ENCODE measurements around the gene EMD. TPM values are rescaled to one million over a fixed set of nuclear protein-coding genes. Genes with fewer than 3 reads are reported as not detected.

EMD gene
- total RNA-seq, 2 donors from 2014 or later = 41.5 to 47.0 TPM

DNA sequence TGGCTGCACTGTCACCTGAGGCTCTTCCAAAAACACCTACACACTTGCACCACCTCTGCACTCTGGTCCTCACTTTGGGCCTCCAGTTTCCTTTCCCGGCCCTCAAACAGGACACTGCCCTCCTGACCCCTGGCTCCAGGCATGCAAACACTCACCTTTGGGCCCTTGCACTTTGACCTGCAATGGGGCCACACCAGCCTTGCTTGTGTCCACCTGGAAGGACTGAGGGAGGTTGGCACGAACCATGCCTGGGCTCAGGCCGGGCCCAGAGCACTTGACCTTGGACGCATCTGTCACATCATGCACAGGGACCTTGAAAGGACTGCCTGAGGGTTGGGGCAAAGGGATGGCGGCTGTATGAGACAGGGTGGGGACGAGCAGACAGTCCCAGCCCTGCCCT is 20.3 kb upstream of the EMD start:
- no peak for TF ChIP-seq CTCF (IDR thresholded peaks at IDR 0.05)
- Histone ChIP-seq H3K4me3 (no peak overlapping the region), H3K36me3 (peaks cover 89% of the 10 kb centered on the region), H3K4me1 (peaks cover 0 to 18% of the 10 kb centered on the region in 2 donors), H3K27ac (peak overlapping the region; percentile 12 to 53), H3K9me3 (no peaks in the 10 kb centered on the region), H3K27me3 (no peaks in the 10 kb centered on the region)
- DNase-seq (ENCODE audit: low spot score) = no peak

DNA sequence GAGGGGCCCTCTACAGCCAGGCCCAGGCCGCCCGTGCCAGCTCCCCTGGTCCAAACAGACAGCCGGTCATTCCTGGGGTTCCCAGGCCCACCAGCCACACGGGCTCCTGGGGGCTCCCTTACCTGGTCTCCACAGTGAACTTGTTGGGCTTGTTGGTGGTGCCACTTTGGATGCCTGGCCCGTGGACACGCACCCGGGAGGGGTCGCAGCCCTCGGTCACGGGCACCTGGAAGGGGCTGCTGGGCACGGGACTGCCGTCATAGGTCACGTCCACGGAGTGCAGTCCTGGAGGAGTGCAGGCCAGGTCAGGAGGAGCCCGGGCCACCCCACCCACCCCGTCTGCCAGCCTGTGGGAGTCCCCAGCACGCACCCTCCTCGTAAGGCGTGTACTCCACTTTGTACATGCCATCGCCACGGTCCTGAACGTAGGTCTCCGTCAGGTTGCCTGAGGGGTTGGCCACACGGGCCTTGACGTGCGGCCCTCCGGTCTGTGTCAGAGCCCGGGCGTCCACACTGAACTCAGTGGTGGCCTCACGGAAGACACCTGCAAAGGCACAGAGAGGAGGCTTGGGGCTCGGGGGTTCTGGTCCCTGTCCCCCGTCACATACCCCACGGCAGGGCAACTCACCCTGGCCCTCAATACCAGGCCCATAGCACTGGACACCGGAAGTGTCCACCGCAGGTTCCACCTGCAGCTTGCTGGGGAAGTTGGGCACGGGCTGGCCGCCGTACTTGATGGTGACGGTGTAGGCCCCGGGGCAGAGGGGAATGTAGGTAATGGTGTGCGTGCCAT is 19.5 kb upstream of the EMD start:
- Histone ChIP-seq H3K4me3 (no peak overlapping the region), H3K36me3 (peaks cover 89% of the 10 kb centered on the region), H3K27me3 (no peaks in the 10 kb centered on the region), H3K9me3 (no peaks in the 10 kb centered on the region), H3K27ac (peak overlapping the region; percentile 12 to 53), H3K4me1 (peaks cover 0 to 18% of the 10 kb centered on the region in 2 donors)
- no peak for DNase-seq (ENCODE audit: low spot score)
- TF ChIP-seq CTCF (IDR thresholded peaks at IDR 0.05) = no peak

DNA sequence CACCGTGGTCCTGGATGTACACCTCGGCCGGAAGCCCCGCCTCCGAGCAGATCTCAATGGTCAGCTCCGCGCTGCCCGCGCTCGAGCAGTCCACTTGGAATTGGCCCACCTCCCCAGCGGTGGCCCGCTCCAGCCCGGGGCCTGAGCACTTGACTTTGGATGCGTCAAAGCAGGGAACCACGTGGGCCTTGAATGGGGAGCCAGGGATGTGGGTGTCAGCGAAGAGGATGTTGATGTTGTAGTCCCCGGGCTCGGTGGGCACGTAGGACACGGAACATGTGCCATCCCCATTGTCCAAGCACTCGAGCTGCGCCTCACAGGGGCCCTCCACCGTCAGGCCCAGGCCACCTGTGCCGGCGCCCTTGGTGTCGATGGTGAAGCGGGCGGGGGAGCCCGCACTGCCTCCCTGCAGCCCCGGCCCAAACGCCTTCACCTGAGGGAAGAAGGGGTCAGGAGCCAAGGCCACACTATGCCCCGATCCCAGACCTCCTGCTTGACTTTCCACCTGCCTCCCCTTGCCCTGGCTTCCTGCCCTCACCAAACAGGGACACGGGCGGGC is 18.9 kb upstream of the EMD start:
- no peaks in the 10 kb centered on the region for H3K27me3 ChIP-seq
- no peak for DNase-seq (ENCODE audit: low spot score)
- no peak overlapping the region for H3K4me3 ChIP-seq
- no peaks in the 10 kb centered on the region for H3K9me3 ChIP-seq
- peaks cover 89% of the 10 kb centered on the region for H3K36me3 ChIP-seq
- H3K27ac ChIP-seq = peak overlapping the region; percentile 12 to 53
- peaks cover 0 to 18% of the 10 kb centered on the region in 2 donors for H3K4me1 ChIP-seq
- TF ChIP-seq CTCF (IDR thresholded peaks at IDR 0.05) = no peak

DNA sequence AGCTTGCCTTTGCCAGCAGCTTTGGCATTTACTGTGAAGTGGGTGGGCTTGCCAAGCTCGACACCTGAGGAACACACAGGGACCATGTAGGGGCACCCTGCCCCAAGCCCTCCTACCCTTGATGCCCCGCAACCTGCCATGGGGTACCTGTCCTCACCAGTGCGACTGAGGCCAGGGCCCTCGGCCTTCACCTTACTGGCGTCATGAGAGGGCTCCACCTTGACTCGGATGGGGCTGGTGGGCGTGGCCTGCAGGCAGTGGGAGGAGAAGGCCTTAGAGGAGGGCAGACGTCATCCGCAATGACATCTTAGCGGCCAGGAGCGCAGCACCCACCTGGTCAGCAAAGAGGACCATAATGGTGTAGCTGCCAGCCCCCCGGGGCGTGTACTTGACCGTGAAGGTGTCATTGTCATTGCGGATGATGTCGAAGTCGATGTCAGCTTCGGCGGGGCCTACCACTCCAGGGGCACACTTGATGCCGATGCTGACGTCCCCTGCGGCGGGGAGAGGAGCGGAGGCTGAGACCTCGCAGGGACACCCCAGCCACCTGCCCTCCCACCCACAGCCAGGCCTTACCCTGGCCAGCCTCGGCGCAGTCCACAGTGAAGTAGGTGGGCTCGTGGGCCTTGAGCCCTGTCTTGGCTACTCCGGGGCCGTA is 16.9 kb upstream of the EMD start:
- Histone ChIP-seq H3K36me3 (peaks cover 96% of the 10 kb centered on the region), H3K27me3 (no peaks in the 10 kb centered on the region), H3K4me3 (no peak overlapping the region), H3K27ac (peak overlapping the region in 1 of 2 donors; percentile 53), H3K4me1 (peaks cover 0 to 30% of the 10 kb centered on the region in 2 donors), H3K9me3 (no peaks in the 10 kb centered on the region)
- no peak for DNase-seq (ENCODE audit: low spot score)
- TF ChIP-seq CTCF (IDR thresholded peaks at IDR 0.05) = no peak

DNA sequence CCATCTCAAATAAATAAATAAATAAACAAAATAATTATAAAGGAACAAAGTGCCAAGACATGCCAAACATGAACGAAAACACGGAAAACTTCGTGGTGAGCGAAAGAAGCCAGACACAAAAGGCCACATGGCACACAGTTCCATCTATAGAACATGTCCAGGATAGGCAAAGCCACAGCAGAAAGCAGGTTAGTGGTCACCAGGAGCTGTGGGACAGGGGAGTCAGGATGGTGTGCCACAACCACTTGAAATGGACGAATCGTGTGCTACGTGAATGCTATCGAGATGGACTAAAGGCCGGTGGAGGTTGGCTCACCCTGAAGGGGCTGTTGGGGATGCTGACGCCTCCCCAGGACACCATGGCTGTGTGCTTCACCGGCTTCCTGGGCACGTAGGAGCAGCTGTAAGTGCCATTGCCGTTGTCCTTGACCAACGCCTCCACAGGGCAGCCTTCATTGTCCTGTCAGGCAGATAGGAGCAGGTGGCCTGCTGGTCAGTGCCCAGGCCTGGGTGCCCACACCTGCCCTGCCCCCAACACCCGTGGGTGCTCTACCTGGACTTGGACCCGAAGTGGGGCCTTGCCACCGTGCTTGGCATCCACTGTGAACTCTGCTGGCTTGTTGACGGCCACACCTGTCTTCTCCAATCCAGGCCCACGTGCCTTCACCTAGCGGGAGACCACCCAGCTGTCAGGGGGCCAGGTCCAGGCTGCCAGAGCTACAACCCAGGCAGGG is 15.2 kb upstream of the EMD start:
- peaks cover 96% of the 10 kb centered on the region for H3K36me3 ChIP-seq

More for the DNA sequence above, 15.2 kb upstream of the EMD start:
- Histone ChIP-seq H3K27ac (peak overlapping the region in 1 of 2 donors; percentile 84), H3K4me3 (no peak overlapping the region), H3K9me3 (no peaks in the 10 kb centered on the region), H3K4me1 (peaks cover 0 to 40% of the 10 kb centered on the region in 2 donors), H3K27me3 (no peaks in the 10 kb centered on the region)
- DNase-seq (ENCODE audit: low spot score) = no peak
- no peak for TF ChIP-seq CTCF (IDR thresholded peaks at IDR 0.05)
